Prostate gland (tissue), 2 donors: ENCODE measurements around the gene DDIT3.

Source experiments
- CTCF ChIP-seq, 4 experiments: fragments of 200-600 bp in 2 of 4; fragments of 450-650 bp in 2 of 4; sonication (generic) in 2 of 4; IDR thresholded peaks; 1 replicate in 3 of 4; 2 replicates in 1 of 4; pipeline ENCODE4 v1.5.1; 2016 to 2019; ENCODE audit warnings: antibody characterized with exemption in 4 of 4, mild to moderate bottlenecking in 2 of 4, moderate library complexity in 2 of 4
- POLR2A ChIP-seq: fragments of 450-650 bp; IDR thresholded peaks from one replicate; pipeline ENCODE4 v1.6.1; 2016; ENCODE audit warnings: antibody characterized with exemption, mild to moderate bottlenecking
- POLR2AphosphoS5 ChIP-seq: sonication (generic); formaldehyde crosslinking; IDR thresholded peaks from one replicate; pipeline ENCODE4 v1.6.1; 2017; ENCODE audit warnings: antibody characterized with exemption

GRCh38 chr12:57472391-57472790 is 47.9 kb downstream of the DDIT3 start:
- TF ChIP-seq CTCF (IDR thresholded peaks at IDR 0.05) = no peak
- TF ChIP-seq POLR2A = no peak
- no peak for TF ChIP-seq POLR2AphosphoS5
